ENCODE results near the gene PLAC1.

The PLAC1 gene

GRCh38 chrX:134633832-134634231 lies 24.4 kb downstream of the PLAC1 start:
- TF ChIP-seq CTCF (IDR thresholded peaks at IDR 0.05; ENCODE audit: low read depth, low read length) = no peak

GRCh38 chrX:134633394-134633793 lies 24.9 kb downstream of the PLAC1 start:
- no peak for DNase-seq (ENCODE audit: extremely low read depth, low read depth)
- TF ChIP-seq CTCF (IDR thresholded peaks at IDR 0.05; ENCODE audit: low read depth, low read length) = no peak

More at GRCh38 chrX:134633832-134634231, 24.4 kb downstream of the PLAC1 start:
- DNase-seq (ENCODE audit: extremely low read depth, low read depth) = no peak

- no peak for TF ChIP-seq CTCF (IDR thresholded peaks at IDR 0.05; ENCODE audit: low read depth, low read length)
- no peak for DNase-seq (ENCODE audit: extremely low read depth, low read depth)
Measured at GRCh38 chrX:134632355-134632754, 25.9 kb downstream of the PLAC1 start.

- DNase-seq (ENCODE audit: extremely low read depth, low read depth) = peak; percentile 78
- no peak for TF ChIP-seq CTCF (IDR thresholded peaks at IDR 0.05; ENCODE audit: low read depth, low read length)
Measured at GRCh38 chrX:134631426-134632346, 26.6 kb downstream of the PLAC1 start.

- no peak for DNase-seq (ENCODE audit: extremely low read depth, low read depth)
- TF ChIP-seq CTCF (IDR thresholded peaks at IDR 0.05; ENCODE audit: low read depth, low read length) = no peak
Measured at GRCh38 chrX:134628663-134629062, 29.6 kb downstream of the PLAC1 start.

- TF ChIP-seq CTCF (IDR thresholded peaks at IDR 0.05; ENCODE audit: low read depth, low read length) = no peak
- DNase-seq (ENCODE audit: extremely low read depth, low read depth) = no peak
Measured at GRCh38 chrX:134626434-134626833, 31.8 kb downstream of the PLAC1 start.

GRCh38 chrX:134625315-134625718 lies 33.0 kb downstream of the PLAC1 start:
- no peak for DNase-seq (ENCODE audit: extremely low read depth, low read depth)
- TF ChIP-seq CTCF (IDR thresholded peaks at IDR 0.05; ENCODE audit: low read depth, low read length) = no peak
